GM10266 (cell line): Measurements from ENCODE around the gene TXN.

ENCODE experiments used
- DNase-seq: peaks from one replicate; pipeline ENCODE4 v3.0.0; 2012; ENCODE audit errors: extremely low spot score
- TF ChIP-seq, protein P1 (sequence below): IDR thresholded peaks from 2 replicates; pipeline ENCODE4 v1.5.1; 2012; ENCODE audit warnings: mild to moderate bottlenecking, low read depth; ENCODE audit not compliant: control insufficient read depth, insufficient read depth; ENCODE audit errors: missing control alignments

Gene TXN

DNA sequence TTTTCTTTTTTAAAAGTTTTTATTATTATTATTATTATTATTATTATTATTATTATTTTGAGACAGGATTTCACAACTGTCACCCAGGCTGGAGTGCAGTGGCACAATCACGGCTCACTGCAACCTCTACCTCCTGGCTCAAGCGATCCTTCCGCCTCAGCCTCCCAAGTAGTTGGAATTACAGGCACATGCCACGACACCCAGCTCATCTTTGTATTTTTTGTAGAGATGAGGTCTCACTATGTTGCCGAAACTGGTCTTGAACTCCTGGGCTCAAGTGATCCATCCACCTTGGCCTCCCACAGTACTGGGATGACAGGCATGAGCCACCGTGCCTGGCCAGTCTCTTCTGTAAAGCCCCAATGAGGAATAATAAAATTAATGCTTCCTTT is 31.0 kb upstream of the TXN start:
- DNase-seq, result no peak
- TF ChIP-seq, protein P1, sequence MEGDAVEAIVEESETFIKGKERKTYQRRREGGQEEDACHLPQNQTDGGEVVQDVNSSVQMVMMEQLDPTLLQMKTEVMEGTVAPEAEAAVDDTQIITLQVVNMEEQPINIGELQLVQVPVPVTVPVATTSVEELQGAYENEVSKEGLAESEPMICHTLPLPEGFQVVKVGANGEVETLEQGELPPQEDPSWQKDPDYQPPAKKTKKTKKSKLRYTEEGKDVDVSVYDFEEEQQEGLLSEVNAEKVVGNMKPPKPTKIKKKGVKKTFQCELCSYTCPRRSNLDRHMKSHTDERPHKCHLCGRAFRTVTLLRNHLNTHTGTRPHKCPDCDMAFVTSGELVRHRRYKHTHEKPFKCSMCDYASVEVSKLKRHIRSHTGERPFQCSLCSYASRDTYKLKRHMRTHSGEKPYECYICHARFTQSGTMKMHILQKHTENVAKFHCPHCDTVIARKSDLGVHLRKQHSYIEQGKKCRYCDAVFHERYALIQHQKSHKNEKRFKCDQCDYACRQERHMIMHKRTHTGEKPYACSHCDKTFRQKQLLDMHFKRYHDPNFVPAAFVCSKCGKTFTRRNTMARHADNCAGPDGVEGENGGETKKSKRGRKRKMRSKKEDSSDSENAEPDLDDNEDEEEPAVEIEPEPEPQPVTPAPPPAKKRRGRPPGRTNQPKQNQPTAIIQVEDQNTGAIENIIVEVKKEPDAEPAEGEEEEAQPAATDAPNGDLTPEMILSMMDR, result no peak

DNA sequence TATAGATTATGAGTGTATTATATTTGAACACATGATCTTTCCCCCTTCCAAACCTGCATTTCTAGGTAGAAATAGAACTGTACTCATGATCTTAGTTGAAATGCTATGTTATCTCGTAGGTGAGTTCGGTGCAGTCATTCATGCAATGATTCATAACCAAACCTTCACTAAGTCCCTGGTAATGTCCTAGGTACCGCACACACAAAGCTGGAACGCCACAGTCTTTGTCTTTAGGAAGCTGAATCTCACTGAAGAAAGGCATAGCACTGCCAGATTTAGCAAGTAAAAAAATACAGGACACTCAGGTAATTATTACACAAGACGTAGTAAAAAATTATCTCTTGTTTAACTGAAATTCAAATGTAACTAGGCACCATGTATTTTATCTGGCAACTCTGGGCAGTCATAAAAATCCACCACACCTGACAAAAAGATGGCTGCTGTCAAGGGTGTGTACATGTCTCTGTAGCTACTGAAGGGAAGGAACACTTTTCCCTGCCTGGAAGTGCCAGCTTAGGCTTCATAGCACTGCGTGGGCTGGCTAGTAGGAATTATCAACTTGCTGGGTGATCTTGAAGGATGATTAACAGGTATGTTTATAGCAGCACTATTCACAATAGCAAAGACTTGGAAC is 28.0 kb upstream of the TXN start:
- TF ChIP-seq, protein P1, result no peak

DNA sequence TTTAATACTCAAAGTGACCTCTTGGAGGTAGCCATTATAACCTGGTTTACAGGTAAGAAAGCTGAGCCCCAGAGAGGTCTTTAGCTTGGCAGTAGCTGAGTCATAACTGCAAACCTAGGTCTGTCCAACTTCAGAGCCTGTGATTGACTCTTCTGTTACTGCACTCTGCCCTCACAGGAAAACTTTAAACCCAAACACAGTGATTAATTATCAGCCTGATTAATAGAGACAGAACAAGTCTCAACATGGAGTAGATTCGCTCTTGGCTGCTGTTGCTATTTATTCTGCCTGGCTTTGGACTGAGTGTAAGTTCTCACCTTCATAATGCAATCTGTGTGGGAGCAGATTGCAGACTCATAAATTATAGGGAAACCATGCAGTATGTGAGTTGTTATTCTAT is 27.4 kb upstream of the TXN start:
- TF ChIP-seq, protein P1, result no peak
- DNase-seq, result no peak

More for the DNA sequence above, 28.0 kb upstream of the TXN start:
- DNase-seq, result no peak

DNA sequence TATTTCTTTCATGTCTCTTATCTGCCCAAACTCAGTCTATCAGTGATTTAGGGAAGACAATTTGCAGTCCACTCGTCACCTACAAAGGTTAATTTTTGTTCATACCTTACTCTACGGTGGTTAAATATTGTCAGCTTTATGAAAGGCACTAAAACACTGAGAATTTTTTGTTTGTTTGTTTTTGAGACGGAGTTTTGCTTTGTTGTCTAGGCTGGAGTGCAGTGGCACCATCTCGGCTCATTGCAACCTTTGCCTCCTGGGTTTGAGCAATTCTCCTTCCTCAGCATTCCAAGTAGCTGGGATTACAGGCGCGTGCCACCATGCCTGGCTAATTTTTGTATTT is 26.4 kb upstream of the TXN start:
- DNase-seq, result no peak
- TF ChIP-seq, protein P1, result no peak

DNA sequence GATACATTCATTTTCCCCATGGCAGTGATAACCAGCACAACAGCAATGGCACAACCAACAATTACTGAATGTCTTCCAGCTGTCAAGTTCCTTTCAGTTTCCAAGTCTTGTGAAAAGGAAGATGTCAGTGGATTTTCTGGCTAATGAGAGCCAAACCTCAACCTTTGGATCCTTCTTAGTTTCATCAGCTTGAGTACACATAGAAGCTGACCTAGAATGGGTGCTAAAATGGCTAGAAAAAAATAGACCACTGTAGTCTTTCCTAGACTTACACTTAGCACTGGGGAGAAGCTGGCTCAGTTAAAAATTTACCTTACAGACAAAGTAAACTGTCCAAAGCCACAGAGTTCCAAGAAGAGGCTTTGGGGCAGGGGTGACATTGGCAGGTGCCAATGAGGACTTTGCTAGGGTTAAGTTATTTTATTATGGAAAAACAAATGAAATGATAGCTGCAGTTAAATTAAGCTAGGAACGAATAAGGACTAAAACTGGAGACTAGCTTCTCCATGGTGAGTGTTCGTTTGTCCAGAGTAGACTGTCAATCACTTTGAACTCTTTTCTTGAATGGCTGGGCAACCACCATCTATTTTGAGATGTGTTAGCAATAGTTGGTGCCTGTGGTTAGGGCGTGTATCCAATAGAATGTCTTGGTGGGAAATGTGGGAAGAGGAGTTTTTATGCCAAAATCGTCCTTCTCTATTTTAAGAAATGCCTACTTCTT is 25.9 kb upstream of the TXN start:
- no peak for DNase-seq
- TF ChIP-seq, protein P1, result no peak

DNA sequence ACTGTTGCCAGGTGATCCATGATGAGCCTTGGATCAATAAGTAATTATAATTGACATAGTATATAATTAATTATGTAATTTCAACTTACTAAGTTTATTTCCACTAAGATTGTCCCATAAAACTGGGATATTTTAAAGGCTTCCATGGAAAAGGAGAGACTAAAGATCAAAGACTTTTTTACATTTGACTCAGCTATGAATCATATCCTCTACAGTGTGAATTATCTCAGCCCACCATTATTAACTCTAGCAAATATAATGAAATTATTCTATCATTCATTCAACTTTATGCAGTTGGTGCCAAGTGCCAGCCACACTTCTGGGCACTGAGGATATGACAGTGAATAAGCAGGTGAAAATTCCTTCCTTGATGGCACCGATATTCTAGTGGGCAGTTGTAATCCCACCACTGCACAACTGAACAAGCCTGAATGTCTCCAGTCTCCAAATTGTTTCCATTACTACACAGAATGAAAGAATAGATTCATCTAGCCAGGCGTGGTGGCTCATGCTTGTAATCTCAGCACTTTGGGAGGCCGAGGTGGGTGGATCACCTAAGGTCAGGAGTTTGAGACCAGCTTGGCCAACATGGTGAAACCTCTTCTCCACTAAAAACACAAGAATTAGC is 21.9 kb upstream of the TXN start:
- DNase-seq, result no peak
- TF ChIP-seq, protein P1, result no peak

DNA sequence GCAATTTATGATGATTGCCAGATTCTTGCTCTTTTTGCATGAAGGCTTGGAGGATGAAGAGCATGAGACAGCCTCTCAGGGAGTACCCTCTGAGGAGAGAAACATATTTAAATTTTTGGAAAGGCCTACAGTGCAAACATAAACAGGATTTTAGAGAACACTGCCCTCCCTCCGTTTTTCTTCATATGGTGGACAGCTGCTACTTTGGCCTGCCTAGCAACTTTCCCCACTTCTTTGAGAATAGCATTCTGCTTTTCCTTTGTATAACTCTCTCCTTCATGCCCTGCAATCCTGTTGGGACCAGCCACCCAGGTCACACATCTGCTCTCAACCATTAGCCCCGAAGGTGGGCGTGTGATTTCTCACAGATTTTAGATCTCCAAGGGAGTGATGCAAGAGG is 20.5 kb upstream of the TXN start:
- no peak for DNase-seq
- TF ChIP-seq, protein P1, result no peak
